Astrocyte (in vitro differentiated cells and primary cell): ENCODE results near the gene NRDC. TPM values are rescaled to one million over a fixed set of nuclear protein-coding genes. Genes with fewer than 3 reads are reported as not detected.
A peak's percentile ranks its signal among the peaks of the same experiment; 100 is the strongest.

Source experiments
- DNase-seq: peaks from one replicate; pipeline ENCODE4 v3.0.0-alpha.2; 2010; ENCODE audit warnings: low read depth
- FAIRE-seq: peaks from 2 replicates; lab custom pipeline; 2011; peaks lifted over from hg19 to GRCh38; lab: Jason Lieb, UNC
- H2AFZ ChIP-seq: 2 replicates; pipeline ENCODE4 v1.6.0; 2012; ENCODE audit warnings: low read depth, low read length, inconsistent platforms
- H3K27ac ChIP-seq: 2 replicates; pipeline ENCODE4 v1.5.1; 2011; ENCODE audit warnings: low read depth, low read length, inconsistent platforms
- H3K27me3 ChIP-seq: 2 replicates; pipeline ENCODE4 v1.6.0; 2011; ENCODE audit warnings: low read length, inconsistent platforms; ENCODE audit not compliant: insufficient read depth
- H3K36me3 ChIP-seq: 2 replicates; pipeline ENCODE4 v1.5.1; 2011; ENCODE audit warnings: low read length, inconsistent platforms; ENCODE audit not compliant: insufficient read depth
- H3K4me1 ChIP-seq: 2 replicates; pipeline ENCODE4 v1.5.1; 2011; ENCODE audit warnings: low read length, inconsistent platforms; ENCODE audit not compliant: insufficient read depth
- H3K4me2 ChIP-seq: 2 replicates; pipeline ENCODE4 v1.6.0; 2012; ENCODE audit warnings: low read length, inconsistent platforms
- H3K4me3 ChIP-seq: 2 replicates; pipeline ENCODE4 v1.5.1; 2011; ENCODE audit warnings: low read depth, mild to moderate bottlenecking, low read length, inconsistent platforms; ENCODE audit not compliant: insufficient read depth
- H3K79me2 ChIP-seq: 2 replicates; pipeline ENCODE4 v1.6.0; 2012; ENCODE audit warnings: mild to moderate bottlenecking, low read length, inconsistent platforms; ENCODE audit not compliant: insufficient read depth
- H3K9ac ChIP-seq: 2 replicates; pipeline ENCODE4 v1.6.0; 2012; ENCODE audit warnings: mild to moderate bottlenecking, low read length, inconsistent platforms
- H3K9me3 ChIP-seq: 2 replicates; pipeline ENCODE4 v1.5.1; 2012; ENCODE audit warnings: low read depth, mild to moderate bottlenecking, low read length, inconsistent platforms; ENCODE audit not compliant: insufficient read depth
- H4K20me1 ChIP-seq: 2 replicates; pipeline ENCODE4 v1.6.0; 2012; ENCODE audit warnings: low read length, inconsistent platforms; ENCODE audit not compliant: insufficient read depth
- H3K27ac Mint-ChIP-seq: one replicate; pipeline ENCODE4 v1.8.0; 2021; ENCODE audit warnings: mild to moderate bottlenecking, mixed read lengths; ENCODE audit not compliant: unreplicated experiment
- H3K27me3 Mint-ChIP-seq: one replicate; pipeline ENCODE4 v1.8.0; 2021; ENCODE audit warnings: low read depth, mixed read lengths; ENCODE audit not compliant: unreplicated experiment
- H3K36me3 Mint-ChIP-seq: one replicate; pipeline ENCODE4 v1.8.0; 2021; ENCODE audit warnings: low read depth, mixed read lengths; ENCODE audit not compliant: unreplicated experiment
- H3K4me1 Mint-ChIP-seq: one replicate; pipeline ENCODE4 v1.8.0; 2021; ENCODE audit warnings: low read depth, mixed read lengths; ENCODE audit not compliant: unreplicated experiment
- H3K4me3 Mint-ChIP-seq: one replicate; pipeline ENCODE4 v1.8.0; 2021; ENCODE audit warnings: mild to moderate bottlenecking, moderate library complexity, mixed read lengths; ENCODE audit not compliant: unreplicated experiment
- H3K9me3 Mint-ChIP-seq: one replicate; pipeline ENCODE4 v1.8.0; 2021; ENCODE audit warnings: mild to moderate bottlenecking, mixed read lengths; ENCODE audit not compliant: unreplicated experiment
- EZH2 ChIP-seq: IDR thresholded peaks from 2 replicates; pipeline ENCODE4 v1.6.1; 2012; ENCODE audit warnings: mild to moderate bottlenecking, low read length, inconsistent platforms; ENCODE audit not compliant: insufficient read depth
- total RNA-seq: library from RNA; stranded (reverse); gene quantifications from 2 replicates; pipeline ENCODE4 v1.2.1, GENCODE V29; 2021
- TF ChIP-seq, protein P1 (sequence below): IDR thresholded peaks from 2 replicates; pipeline ENCODE4 v1.5.1; 2011; ENCODE audit warnings: low read depth, mild to moderate bottlenecking, inconsistent platforms, low read length, moderate library complexity; ENCODE audit not compliant: insufficient read depth

NRDC gene
- total RNA-seq, 1 donor from 2014 or later = 170 TPM

GRCh38 chr1:51871351-51871975, 7.1 kb downstream of the NRDC start:
- DNase-seq (no peak), FAIRE-seq (no peak)
- H3K27me3 Mint-ChIP-seq = no peaks in the 10 kb centered on the region
- no peak overlapping the region for H3K4me3 Mint-ChIP-seq
- Histone ChIP-seq H4K20me1 (peaks cover 62% of the 10 kb centered on the region), H3K36me3 (no peaks in the 10 kb centered on the region), H3K4me3 (no peak overlapping the region), H3K9me3 (no peaks in the 10 kb centered on the region), H3K27ac (no peak overlapping the region), H2AFZ (no peak overlapping the region), H3K9ac (no peak overlapping the region), H3K4me1 (no peaks in the 10 kb centered on the region), H3K4me2 (no peak overlapping the region), H3K27me3 (no peaks in the 10 kb centered on the region), H3K79me2 (peaks cover 98% of the 10 kb centered on the region)
- H3K9me3 Mint-ChIP-seq = no peaks in the 10 kb centered on the region
- no peaks in the 10 kb centered on the region for H3K36me3 Mint-ChIP-seq
- H3K27ac Mint-ChIP-seq = no peak overlapping the region
- TF ChIP-seq EZH2 = no peak
- TF ChIP-seq, protein P1, sequence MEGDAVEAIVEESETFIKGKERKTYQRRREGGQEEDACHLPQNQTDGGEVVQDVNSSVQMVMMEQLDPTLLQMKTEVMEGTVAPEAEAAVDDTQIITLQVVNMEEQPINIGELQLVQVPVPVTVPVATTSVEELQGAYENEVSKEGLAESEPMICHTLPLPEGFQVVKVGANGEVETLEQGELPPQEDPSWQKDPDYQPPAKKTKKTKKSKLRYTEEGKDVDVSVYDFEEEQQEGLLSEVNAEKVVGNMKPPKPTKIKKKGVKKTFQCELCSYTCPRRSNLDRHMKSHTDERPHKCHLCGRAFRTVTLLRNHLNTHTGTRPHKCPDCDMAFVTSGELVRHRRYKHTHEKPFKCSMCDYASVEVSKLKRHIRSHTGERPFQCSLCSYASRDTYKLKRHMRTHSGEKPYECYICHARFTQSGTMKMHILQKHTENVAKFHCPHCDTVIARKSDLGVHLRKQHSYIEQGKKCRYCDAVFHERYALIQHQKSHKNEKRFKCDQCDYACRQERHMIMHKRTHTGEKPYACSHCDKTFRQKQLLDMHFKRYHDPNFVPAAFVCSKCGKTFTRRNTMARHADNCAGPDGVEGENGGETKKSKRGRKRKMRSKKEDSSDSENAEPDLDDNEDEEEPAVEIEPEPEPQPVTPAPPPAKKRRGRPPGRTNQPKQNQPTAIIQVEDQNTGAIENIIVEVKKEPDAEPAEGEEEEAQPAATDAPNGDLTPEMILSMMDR = no peak
- peaks cover 11% of the 10 kb centered on the region for H3K4me1 Mint-ChIP-seq

GRCh38 chr1:51870603-51871350, 7.8 kb downstream of the NRDC start:
- no peak for TF ChIP-seq EZH2
- Mint-ChIP-seq H3K27ac (no peak overlapping the region), H3K4me3 (peak overlapping the region; percentile 52), H3K36me3 (no peaks in the 10 kb centered on the region), H3K27me3 (no peaks in the 10 kb centered on the region), H3K9me3 (no peaks in the 10 kb centered on the region), H3K4me1 (peaks cover 9% of the 10 kb centered on the region)
- Histone ChIP-seq H3K4me2 (no peak overlapping the region), H3K9ac (no peak overlapping the region), H3K27ac (no peak overlapping the region), H3K9me3 (no peaks in the 10 kb centered on the region), H2AFZ (no peak overlapping the region), H4K20me1 (peaks cover 67% of the 10 kb centered on the region), H3K27me3 (no peaks in the 10 kb centered on the region), H3K4me3 (no peak overlapping the region), H3K36me3 (no peaks in the 10 kb centered on the region), H3K79me2 (peaks cover 98% of the 10 kb centered on the region), H3K4me1 (no peaks in the 10 kb centered on the region)
- FAIRE-seq (no peak), DNase-seq (no peak)

- Histone ChIP-seq H3K36me3 (no peaks in the 10 kb centered on the region), H3K4me3 (no peak overlapping the region), H3K4me1 (no peaks in the 10 kb centered on the region), H3K9me3 (no peaks in the 10 kb centered on the region), H4K20me1 (peaks cover 57% of the 10 kb centered on the region), H3K27ac (no peak overlapping the region), H3K4me2 (no peak overlapping the region), H3K27me3 (no peaks in the 10 kb centered on the region), H3K79me2 (peaks cover 99% of the 10 kb centered on the region), H3K9ac (no peak overlapping the region), H2AFZ (no peak overlapping the region)
- H3K27me3 Mint-ChIP-seq = no peaks in the 10 kb centered on the region
- DNase-seq (no peak), FAIRE-seq (no peak)
- no peaks in the 10 kb centered on the region for H3K9me3 Mint-ChIP-seq
- peaks cover 3% of the 10 kb centered on the region for H3K4me1 Mint-ChIP-seq
- H3K4me3 Mint-ChIP-seq = no peak overlapping the region
- no peaks in the 10 kb centered on the region for H3K36me3 Mint-ChIP-seq
- no peak overlapping the region for H3K27ac Mint-ChIP-seq
- TF ChIP-seq, protein P1 = no peak
Observed at GRCh38 chr1:51867479-51868232, 10.9 kb downstream of the NRDC start.
